GM18505 (cell line): ENCODE data around the gene FLNC.

ENCODE experiments used
- ATAC-seq: cut with Tn5 transposase; IDR thresholded peaks from one replicate; pipeline ENCODE4 v1.9.1; 2021; ENCODE audit not compliant: unreplicated experiment
- POLR2A ChIP-seq: IDR thresholded peaks from 4 replicates; pipeline ENCODE4 v1.6.1; 2011; ENCODE audit warnings: borderline replicate concordance; ENCODE audit not compliant: insufficient read depth, insufficient read length; ENCODE audit errors: extremely low read depth

Gene FLNC

GRCh38 chr7:128841921-128842673 is 11.9 kb downstream of the FLNC start:
- no peak for ATAC-seq
- no peak for TF ChIP-seq POLR2A

- TF ChIP-seq POLR2A: no peak
- ATAC-seq: no peak
These were observed 12.8 kb downstream of the FLNC start for GRCh38 chr7:128842674-128843641.

GRCh38 chr7:128843938-128844621 is 13.9 kb downstream of the FLNC start:
- TF ChIP-seq POLR2A: no peak

DNA sequence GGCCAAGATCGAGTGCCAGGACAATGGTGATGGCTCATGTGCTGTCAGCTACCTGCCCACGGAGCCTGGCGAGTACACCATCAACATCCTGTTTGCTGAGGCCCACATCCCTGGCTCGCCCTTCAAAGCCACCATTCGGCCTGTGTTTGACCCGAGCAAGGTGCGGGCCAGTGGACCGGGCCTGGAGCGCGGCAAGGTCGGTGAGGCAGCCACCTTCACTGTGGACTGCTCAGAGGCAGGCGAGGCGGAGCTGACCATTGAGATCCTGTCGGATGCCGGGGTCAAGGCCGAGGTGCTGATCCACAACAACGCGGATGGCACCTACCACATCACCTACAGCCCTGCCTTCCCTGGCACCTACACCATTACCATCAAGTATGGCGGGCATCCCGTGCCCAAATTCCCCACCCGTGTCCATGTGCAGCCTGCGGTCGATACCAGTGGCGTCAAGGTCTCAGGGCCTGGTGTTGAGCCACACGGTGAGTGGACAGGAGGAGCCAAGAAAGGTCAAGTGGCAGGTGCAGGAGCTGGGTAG is 14.6 kb downstream of the FLNC start:
- no peak for TF ChIP-seq POLR2A
- no peak for ATAC-seq

More at GRCh38 chr7:128843938-128844621, 13.9 kb downstream of the FLNC start:
- ATAC-seq: no peak

- TF ChIP-seq POLR2A: no peak
- no peak for ATAC-seq
These were observed 15.3 kb downstream of the FLNC start for GRCh38 chr7:128845475-128845874.

GRCh38 chr7:128845987-128846386 is 15.8 kb downstream of the FLNC start:
- TF ChIP-seq POLR2A: no peak
- no peak for ATAC-seq

GRCh38 chr7:128846781-128847444 is 16.7 kb downstream of the FLNC start:
- no peak for ATAC-seq
- no peak for TF ChIP-seq POLR2A

DNA sequence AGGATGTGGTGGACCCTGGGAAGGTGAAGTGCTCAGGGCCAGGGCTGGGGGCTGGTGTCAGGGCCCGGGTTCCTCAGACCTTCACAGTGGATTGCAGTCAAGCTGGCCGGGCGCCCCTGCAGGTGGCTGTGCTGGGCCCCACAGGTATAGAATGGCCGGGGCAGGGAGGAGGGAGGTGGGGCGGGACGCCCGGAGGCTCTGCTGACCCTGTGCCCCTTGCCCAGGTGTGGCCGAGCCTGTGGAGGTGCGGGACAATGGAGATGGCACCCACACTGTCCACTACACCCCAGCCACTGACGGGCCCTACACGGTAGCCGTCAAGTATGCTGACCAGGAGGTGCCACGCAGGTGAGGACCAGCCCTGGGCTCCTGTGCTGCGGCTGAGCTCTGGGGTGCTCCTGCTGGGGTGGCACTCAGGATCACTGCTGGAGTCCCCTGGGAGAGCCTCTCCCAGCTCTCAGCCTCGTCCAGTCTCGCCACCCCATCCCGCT is 17.6 kb downstream of the FLNC start:
- TF ChIP-seq POLR2A: no peak
- ATAC-seq: no peak

GRCh38 chr7:128848289-128849155 is 18.3 kb downstream of the FLNC start:
- no peak for ATAC-seq
- TF ChIP-seq POLR2A: no peak

DNA sequence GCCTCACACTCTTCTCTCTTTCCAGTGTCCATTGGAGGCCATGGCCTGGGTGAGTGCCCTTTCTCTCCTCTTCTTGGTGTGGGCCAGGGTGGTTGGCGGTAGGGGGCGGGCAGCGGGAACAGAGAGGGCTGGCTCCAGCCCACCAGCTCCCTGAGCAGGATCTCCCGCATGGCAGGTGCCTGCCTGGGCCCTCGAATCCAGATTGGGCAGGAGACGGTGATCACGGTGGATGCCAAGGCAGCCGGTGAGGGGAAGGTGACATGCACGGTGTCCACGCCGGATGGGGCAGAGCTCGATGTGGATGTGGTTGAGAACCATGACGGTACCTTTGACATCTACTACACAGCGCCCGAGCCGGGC is 18.9 kb downstream of the FLNC start:
- no peak for ATAC-seq
- TF ChIP-seq POLR2A: no peak

GRCh38 chr7:128849804-128850490 is 19.7 kb downstream of the FLNC start:
- ATAC-seq: no peak
- no peak for TF ChIP-seq POLR2A
